GM18505 (cell line): ENCODE data around the gene CDC26.
"Not testable (repeated sequence)": the region's sequence is repeated elsewhere in the genome, so short reads cannot be mapped to it uniquely, and the experiment has no call there.

ENCODE experiments used
- ATAC-seq: cut with Tn5 transposase; IDR thresholded peaks from one replicate; pipeline ENCODE4 v1.9.1; 2021; ENCODE audit not compliant: unreplicated experiment
- POLR2A ChIP-seq: IDR thresholded peaks from 4 replicates; pipeline ENCODE4 v1.6.1; 2011; ENCODE audit warnings: borderline replicate concordance; ENCODE audit not compliant: insufficient read depth, insufficient read length; ENCODE audit errors: extremely low read depth

CDC26 gene

DNA sequence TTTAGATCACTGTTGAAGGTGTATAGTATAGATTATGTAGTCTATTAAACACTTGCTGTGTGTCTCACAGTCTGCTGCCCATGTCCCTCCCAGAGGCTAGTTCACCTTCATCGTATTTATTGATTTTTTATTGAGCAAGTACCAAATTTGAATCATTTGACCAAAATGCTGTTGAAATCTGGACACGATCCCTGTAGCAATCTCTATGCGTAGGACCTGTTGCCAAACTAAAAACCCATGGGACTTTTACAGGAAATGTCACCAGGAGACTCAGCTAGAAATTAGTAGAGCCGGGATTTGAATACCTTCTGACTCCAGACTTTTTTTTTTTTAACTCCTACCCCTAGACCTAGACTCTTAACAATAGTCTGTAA is 36.5 kb downstream of the CDC26 start:
- ATAC-seq: no peak
- no peak for TF ChIP-seq POLR2A

- no peak for TF ChIP-seq POLR2A
- ATAC-seq: no peak
These were observed 37.0 kb downstream of the CDC26 start for GRCh38 chr9:113238202-113238858.

GRCh38 chr9:113237026-113237425 is 38.3 kb downstream of the CDC26 start:
- TF ChIP-seq POLR2A: no peak
- ATAC-seq: no peak

GRCh38 chr9:113235701-113236255 is 39.6 kb downstream of the CDC26 start:
- not testable (repeated sequence) for ATAC-seq

- ATAC-seq: no peak
- TF ChIP-seq POLR2A: no peak
These were observed 43.7 kb downstream of the CDC26 start for GRCh38 chr9:113231701-113232100.

DNA sequence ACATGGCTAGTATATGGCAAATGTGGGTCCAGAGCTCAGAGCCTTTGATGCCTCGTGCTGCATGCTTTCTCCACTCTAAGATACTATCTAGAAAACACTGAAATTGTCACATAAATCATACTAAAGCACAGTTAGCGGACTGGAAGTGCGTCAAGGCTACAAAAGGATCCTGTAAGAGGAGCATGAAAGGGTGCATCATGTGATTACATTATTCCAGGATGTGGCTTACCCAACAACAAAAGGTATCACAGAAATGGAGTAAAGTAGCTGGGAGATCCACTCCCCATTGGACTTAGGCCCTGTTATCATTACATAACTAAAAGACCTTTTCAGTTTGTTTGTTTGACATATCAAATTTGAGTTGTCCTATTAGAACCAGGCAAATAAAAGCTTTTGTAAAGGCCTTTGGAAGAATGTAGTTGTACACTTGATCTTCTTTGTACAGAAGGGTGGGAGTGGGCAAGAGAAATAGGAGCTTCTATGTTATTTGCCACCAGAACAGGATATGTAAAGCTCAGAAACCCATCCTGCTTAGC is 47.2 kb downstream of the CDC26 start:
- no peak for ATAC-seq
- TF ChIP-seq POLR2A: no peak

GRCh38 chr9:113227436-113227835 is 47.9 kb downstream of the CDC26 start:
- no peak for TF ChIP-seq POLR2A
- ATAC-seq: no peak

- no peak for TF ChIP-seq POLR2A
- no peak for ATAC-seq
These were observed 51.4 kb downstream of the CDC26 start for GRCh38 chr9:113223963-113224362.

DNA sequence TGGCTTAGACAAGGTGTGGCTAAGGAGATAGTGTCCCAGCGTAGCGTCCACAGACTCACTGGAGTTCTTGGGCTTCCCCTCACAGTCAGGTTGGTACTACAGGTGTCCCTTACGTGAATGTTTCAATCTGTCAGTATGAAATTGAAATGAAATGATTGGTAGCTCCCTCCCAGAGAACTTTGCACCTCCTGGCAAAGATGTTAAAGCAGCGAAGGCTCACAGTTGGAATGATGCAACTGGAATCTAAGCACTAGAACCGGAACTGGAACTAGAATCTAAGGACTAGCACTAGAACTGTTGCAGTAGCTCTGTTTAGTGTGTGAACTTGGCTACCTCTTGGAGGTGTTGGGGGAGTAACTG is 52.9 kb downstream of the CDC26 start:
- ATAC-seq: no peak

DNA sequence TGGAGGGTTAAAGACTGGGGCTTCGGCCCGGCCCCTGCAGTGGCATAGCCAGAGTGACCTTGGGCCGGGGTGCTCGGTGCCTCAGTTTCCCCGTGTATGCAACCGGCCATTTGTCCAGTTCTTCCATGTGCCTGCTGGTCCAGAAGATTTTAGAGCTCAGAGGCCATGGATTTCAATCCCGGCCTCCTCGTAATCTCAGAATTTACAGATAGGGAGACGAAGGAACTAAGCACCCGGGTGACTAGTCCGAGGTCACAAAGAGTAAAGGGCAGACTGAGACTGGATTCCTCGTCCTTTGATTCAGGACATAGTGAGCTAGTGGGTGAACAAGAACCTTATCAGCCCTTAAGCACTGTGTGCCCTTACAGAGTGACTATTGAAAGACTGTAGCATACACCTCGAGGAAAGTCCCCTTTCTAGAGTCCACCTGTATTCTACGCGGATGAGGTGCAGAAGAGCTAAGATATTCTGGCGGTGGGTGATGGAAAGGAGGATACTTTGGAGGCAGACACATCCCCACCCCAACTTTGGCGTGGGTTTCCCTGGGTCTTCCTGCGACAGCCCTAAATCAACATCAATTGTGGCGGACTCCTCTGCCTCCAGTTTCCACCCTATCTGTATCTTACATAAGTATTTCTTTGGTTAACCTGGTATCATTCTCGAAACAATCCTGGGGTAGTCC is 53.4 kb downstream of the CDC26 start:
- no peak for ATAC-seq
- TF ChIP-seq POLR2A: no peak

More for the DNA sequence above, 52.9 kb downstream of the CDC26 start:
- no peak for TF ChIP-seq POLR2A

DNA sequence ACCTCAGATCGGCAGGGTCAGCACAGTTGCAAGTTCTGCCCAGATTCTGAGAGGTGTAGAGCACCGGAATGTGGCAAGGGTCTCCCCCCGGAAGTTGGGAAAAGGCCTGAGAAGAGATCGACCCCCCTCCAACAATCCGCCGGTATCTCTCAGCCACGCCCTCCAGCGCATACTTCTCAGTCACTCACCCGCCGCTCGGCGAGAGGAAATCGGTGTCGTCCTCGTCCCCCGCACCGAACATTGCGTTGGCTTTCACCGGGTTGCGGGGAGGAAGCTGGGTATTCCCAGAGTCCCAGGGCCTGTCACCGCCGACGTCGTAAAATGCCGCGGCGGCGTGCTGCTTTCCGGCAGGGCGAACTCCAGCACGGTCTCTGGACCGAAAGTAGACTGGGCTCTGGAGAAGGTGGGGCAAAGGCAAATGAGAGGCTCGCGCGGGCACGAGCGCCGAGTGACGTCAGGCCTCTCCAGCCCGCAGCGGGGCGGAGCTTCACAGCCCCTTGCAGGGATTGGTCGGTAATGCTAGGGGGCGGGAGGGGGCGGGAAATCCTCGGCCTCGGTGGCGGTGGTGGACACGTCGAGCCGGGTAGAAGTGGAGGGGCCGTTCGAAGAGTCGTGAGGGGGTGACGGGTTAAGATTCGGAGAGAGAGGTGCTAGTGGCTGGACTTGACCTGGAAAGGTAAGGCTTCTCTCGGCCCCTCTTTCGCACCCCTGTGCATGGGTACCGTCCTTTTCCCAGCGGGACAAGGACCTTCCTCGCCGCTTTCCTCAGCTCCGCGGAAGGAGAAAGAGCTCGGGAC is 54.2 kb downstream of the CDC26 start, which contains the start of the genes FKBP15 and SLC31A1:
Gene FKBP15 (minus strand): TSS at position 275 of the 797 bp plus-strand sequence. CDS start 34 bp downstream, at position 241.
Gene SLC31A1 (plus strand): TSS at position 542 of the 797 bp plus-strand sequence. CDS start 34,605 bp downstream, outside the sequence.
- peak; percentile 77 for TF ChIP-seq POLR2A
- ATAC-seq: peak; percentile 90

- ATAC-seq: no peak
- no peak for TF ChIP-seq POLR2A
These were observed 54.8 kb downstream of the CDC26 start for GRCh38 chr9:113220467-113221002.

DNA sequence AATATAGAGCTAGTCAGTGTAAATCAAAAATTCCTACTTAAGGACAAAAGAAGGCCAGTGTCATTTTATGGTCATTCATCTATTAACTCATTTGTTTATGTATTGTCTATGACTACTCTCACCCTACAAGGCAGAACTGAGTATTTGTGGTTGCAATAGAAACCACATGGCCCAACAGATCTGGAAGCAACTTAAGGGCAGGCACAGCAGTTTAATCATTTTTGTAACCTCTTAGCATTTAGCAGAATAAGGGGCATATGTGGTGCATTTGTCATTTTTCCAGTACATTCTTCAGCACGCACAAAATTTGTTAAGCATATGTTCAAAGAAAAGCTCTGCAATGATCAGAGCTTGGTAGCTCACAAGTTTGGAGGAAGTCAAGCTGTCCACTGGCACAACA is 55.4 kb downstream of the CDC26 start:
- TF ChIP-seq POLR2A: peak; percentile 26
- no peak for ATAC-seq
